B cell (primary cell): ENCODE measurements around the gene RYK.

Experiments used
- CTCF ChIP-seq: fragments of 200-600 bp; IDR thresholded peaks from one replicate; pipeline ENCODE4 v1.8.0; 2022; ENCODE audit warnings: antibody characterized with exemption, mild to moderate bottlenecking
- EZH2 ChIP-seq: IDR thresholded peaks from 2 replicates; pipeline ENCODE4 v1.6.1; 2012; ENCODE audit warnings: borderline replicate concordance, low read depth, mild to moderate bottlenecking, moderate library complexity, low read length; ENCODE audit not compliant: insufficient read depth, poor library complexity, severe bottlenecking

GRCh38 chr3:134232151-134232550, 18.5 kb downstream of the RYK start:
- TF ChIP-seq CTCF, result no peak
- TF ChIP-seq EZH2, result no peak
